Tibial nerve (tissue), 4 donors: ENCODE results near the gene STARD10.

Source experiments
- CTCF ChIP-seq, 5 experiments: fragments of 200-600 bp in 3 of 5; fragments of 450-650 bp in 2 of 5; sonication (generic) in 3 of 5; IDR thresholded peaks; one replicate each; pipeline ENCODE4 v1.5.1; 2016 to 2019; ENCODE audit warnings: antibody characterized with exemption in 5 of 5, mild to moderate bottlenecking in 3 of 5, moderate library complexity in 2 of 5
- EP300 ChIP-seq, 2 donors: sonication (generic); formaldehyde crosslinking; IDR thresholded peaks; one replicate each; pipeline ENCODE4 v1.6.1; 2017; ENCODE audit warnings: antibody characterized with exemption in 2 of 2, mild to moderate bottlenecking in 1 of 2
- POLR2A ChIP-seq, 2 donors: fragments of 450-650 bp; IDR thresholded peaks; one replicate each; pipeline ENCODE4 v1.6.1; 2017; ENCODE audit warnings: antibody characterized with exemption in 2 of 2, mild to moderate bottlenecking in 2 of 2, moderate library complexity in 2 of 2

GRCh38 chr11:72739240-72740059, 54.4 kb downstream of the STARD10 start:
- TF ChIP-seq CTCF (IDR thresholded peaks at IDR 0.05), result no peak
- TF ChIP-seq POLR2A (IDR thresholded peaks at IDR 0.05), result no peak
- no peak for TF ChIP-seq EP300 (IDR thresholded peaks at IDR 0.05)
